Effector memory CD4-positive, alpha-beta T cell (primary cell): Measurements from ENCODE around the gene TP53INP2.
"Not testable (repeated sequence)": the region's sequence is repeated elsewhere in the genome, so short reads cannot be mapped to it uniquely, and the experiment has no call there.

Experiments
- DNase-seq, 3 donors: peaks; one replicate each; pipeline ENCODE4 v3.0.0-alpha.2; 2020
- H3K27ac ChIP-seq: 2 replicates; pipeline ENCODE4 v1.7.0; 2013; ENCODE audit warnings: mild to moderate bottlenecking, low read length, moderate library complexity; ENCODE audit not compliant: insufficient read depth, poor library complexity, severe bottlenecking
- H3K27me3 ChIP-seq: replicated peaks from 2 replicates; pipeline ENCODE4 v1.7.0; 2013; ENCODE audit warnings: mild to moderate bottlenecking, low read length; ENCODE audit not compliant: insufficient read depth, control insufficient read depth, poor library complexity, severe bottlenecking
- H3K36me3 ChIP-seq: 2 replicates; pipeline ENCODE4 v1.7.0; 2013; ENCODE audit warnings: mild to moderate bottlenecking, low read length, moderate library complexity; ENCODE audit not compliant: control insufficient read depth, insufficient read depth
- H3K4me1 ChIP-seq: 2 replicates; pipeline ENCODE4 v1.7.0; 2013; ENCODE audit warnings: low read length, mild to moderate bottlenecking; ENCODE audit not compliant: control insufficient read depth, insufficient read depth, poor library complexity, severe bottlenecking
- H3K4me3 ChIP-seq: 2 replicates; pipeline ENCODE4 v1.7.0; 2013; ENCODE audit warnings: low read length, low read depth, mild to moderate bottlenecking; ENCODE audit not compliant: insufficient read depth, poor library complexity, severe bottlenecking
- H3K9me3 ChIP-seq: 2 replicates; pipeline ENCODE4 v1.7.0; 2013; ENCODE audit warnings: mild to moderate bottlenecking, low read length, moderate library complexity; ENCODE audit not compliant: control insufficient read depth

The TP53INP2 gene

DNA sequence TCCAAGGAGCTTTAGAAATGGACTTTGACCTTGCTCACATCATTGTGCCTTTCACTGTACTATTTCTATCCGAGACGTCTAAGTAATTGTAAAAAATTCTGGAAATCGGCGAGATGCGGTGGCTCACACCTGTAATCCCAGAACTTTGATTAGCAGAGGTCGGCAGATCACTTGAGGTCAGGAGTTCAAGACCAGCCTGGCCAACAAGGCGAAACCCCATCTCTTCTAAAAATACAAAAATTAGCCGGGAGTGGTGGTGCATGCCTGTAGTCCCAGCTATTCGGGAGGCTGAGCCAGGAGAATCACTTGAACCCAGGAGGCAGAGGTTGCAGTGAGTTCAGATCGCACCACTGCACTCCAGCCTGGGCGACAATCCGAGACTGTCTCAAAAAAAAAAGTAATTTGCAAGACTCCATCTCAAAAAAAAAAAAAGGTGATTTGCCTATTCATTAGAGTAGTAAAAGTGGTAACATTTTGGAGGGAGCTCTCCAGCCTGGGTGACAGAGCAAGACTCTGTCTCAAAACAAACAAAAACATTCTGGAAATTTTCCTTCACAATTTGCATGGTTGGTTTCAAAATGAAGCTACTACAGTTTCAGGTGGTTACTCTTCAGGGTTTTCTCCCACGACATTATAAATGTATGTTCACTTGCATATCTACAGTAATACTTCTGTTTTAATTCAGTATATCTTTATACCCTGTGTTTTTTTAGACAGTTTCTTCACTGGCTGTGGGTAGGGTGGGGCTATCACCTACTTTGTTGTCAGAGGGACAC lies 15.3 kb downstream of the TP53INP2 start:
- H3K27me3 ChIP-seq, H3K27ac ChIP-seq, H3K4me1 ChIP-seq, H3K9me3 ChIP-seq, H3K4me3 ChIP-seq, DNase-seq: not testable (repeated sequence)
- H3K36me3 ChIP-seq, result peaks cover 22% of the 10 kb centered on the region

- H3K27me3 ChIP-seq, result no peaks in the 10 kb centered on the region
- H3K9me3 ChIP-seq, result no peaks in the 10 kb centered on the region
- no peak for DNase-seq
- no peaks in the 10 kb centered on the region for H3K4me1 ChIP-seq
- no peak overlapping the region for H3K27ac ChIP-seq
- H3K4me3 ChIP-seq, result no peak overlapping the region
- peaks cover 20% of the 10 kb centered on the region for H3K36me3 ChIP-seq
These were observed 16.1 kb downstream of the TP53INP2 start for GRCh38 chr20:34720266-34720665.

- H3K36me3 ChIP-seq, result peaks cover 33% of the 10 kb centered on the region
- not testable (repeated sequence) for DNase-seq, H3K4me1 ChIP-seq, H3K27ac ChIP-seq, H3K4me3 ChIP-seq, H3K27me3 ChIP-seq, H3K9me3 ChIP-seq
These were observed 18.4 kb downstream of the TP53INP2 start for GRCh38 chr20:34722560-34722959.

DNA sequence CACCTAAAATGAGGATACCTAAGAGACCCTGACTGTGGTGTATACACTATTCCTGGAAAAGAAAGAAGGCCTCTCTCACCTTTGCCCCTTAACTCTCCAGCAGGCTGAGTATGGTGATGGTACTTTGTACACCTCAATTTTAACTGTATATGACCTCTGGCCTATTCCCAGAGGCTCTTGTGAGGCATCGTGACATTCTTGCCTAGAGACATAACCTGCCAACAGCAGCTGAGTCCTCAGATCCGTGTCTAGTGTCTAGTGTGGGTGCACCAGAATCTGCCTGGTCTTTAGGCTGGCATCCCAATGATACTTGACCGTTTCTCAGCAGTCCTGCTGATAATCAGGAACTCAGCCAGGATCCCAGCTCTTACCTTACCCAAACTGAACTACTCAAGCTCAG lies 20.0 kb downstream of the TP53INP2 start:
- Histone ChIP-seq H3K27ac (no peak overlapping the region), H3K9me3 (no peaks in the 10 kb centered on the region), H3K4me3 (no peak overlapping the region), H3K27me3 (no peaks in the 10 kb centered on the region), H3K36me3 (peaks cover 33% of the 10 kb centered on the region), H3K4me1 (no peaks in the 10 kb centered on the region)
- DNase-seq, result no peak

- H3K4me1 ChIP-seq, result no peaks in the 10 kb centered on the region
- no peaks in the 10 kb centered on the region for H3K9me3 ChIP-seq
- no peak for DNase-seq
- H3K27ac ChIP-seq, result no peak overlapping the region
- H3K4me3 ChIP-seq, result no peak overlapping the region
- H3K36me3 ChIP-seq, result peaks cover 17% of the 10 kb centered on the region
- no peaks in the 10 kb centered on the region for H3K27me3 ChIP-seq
These were observed 25.3 kb downstream of the TP53INP2 start for GRCh38 chr20:34729416-34729815.

GRCh38 chr20:34732523-34732922 lies 28.4 kb downstream of the TP53INP2 start:
- Histone ChIP-seq H3K4me1 (no peaks in the 10 kb centered on the region), H3K27ac (no peak overlapping the region), H3K27me3 (no peaks in the 10 kb centered on the region), H3K9me3 (no peaks in the 10 kb centered on the region), H3K36me3 (no peaks in the 10 kb centered on the region), H3K4me3 (no peak overlapping the region)
- no peak for DNase-seq

DNA sequence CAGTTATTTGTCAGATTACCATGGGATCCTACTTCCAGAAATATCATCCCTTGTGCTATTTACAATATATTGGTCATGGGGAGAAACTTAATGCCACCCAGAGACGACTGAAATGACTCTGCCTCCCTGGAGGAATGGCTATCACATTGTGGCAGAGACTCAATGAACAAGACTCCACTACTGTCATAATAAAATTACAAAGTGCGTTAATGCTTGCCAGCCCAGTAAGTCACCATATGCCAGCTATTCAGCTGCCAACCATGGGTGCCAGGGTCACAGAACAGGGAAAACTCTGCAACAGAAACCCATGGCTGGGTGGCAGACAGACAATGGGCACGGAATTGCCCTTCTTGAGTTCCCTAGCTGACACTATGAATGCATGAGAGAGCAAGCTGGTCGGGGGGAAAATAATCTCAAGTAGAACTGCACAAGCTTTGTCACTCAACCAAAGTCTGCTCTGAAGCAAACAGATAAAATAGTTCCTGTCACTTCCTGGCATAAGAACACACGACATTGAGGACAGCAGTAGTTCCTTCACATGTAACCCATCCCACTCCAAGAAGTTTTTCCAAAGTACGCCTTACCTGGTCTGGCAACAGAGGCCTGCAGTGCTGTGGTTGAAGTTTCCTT lies 32.1 kb downstream of the TP53INP2 start:
- H3K36me3 ChIP-seq, result peaks cover 9% of the 10 kb centered on the region
- no peaks in the 10 kb centered on the region for H3K9me3 ChIP-seq
- no peak overlapping the region for H3K4me3 ChIP-seq
- no peaks in the 10 kb centered on the region for H3K4me1 ChIP-seq
- no peak overlapping the region for H3K27ac ChIP-seq
- DNase-seq, result no peak
- H3K27me3 ChIP-seq, result no peaks in the 10 kb centered on the region

- no peaks in the 10 kb centered on the region for H3K4me1 ChIP-seq
- H3K9me3 ChIP-seq, result no peaks in the 10 kb centered on the region
- no peak for DNase-seq
- no peaks in the 10 kb centered on the region for H3K27me3 ChIP-seq
- H3K4me3 ChIP-seq, result no peak overlapping the region
- H3K36me3 ChIP-seq, result peaks cover 42% of the 10 kb centered on the region
- H3K27ac ChIP-seq, result no peak overlapping the region
These were observed 38.9 kb downstream of the TP53INP2 start for GRCh38 chr20:34743039-34743438.

DNA sequence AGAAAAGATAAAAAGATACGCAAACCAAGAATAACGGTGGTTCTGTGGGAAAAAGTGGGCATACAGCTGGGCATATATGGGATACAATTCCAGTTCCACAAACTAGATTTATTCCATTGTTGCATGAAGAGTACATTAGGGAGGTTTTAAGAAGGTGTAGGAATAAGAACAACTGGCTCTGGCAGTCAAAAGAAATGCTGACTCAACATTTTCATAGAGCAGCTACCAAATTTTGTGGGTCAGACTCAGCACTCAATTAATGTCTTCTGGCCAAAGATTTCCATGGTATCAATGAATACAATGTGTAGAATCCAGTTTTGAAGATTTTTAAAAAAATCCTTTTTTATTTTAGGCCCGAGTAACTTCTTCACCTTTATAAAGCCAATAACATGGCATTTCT lies 40.2 kb downstream of the TP53INP2 start:
- Histone ChIP-seq H3K27me3 (no peaks in the 10 kb centered on the region), H3K36me3 (peaks cover 49% of the 10 kb centered on the region), H3K27ac (no peak overlapping the region), H3K4me1 (no peaks in the 10 kb centered on the region), H3K9me3 (no peaks in the 10 kb centered on the region), H3K4me3 (no peak overlapping the region)
- DNase-seq, result no peak

DNA sequence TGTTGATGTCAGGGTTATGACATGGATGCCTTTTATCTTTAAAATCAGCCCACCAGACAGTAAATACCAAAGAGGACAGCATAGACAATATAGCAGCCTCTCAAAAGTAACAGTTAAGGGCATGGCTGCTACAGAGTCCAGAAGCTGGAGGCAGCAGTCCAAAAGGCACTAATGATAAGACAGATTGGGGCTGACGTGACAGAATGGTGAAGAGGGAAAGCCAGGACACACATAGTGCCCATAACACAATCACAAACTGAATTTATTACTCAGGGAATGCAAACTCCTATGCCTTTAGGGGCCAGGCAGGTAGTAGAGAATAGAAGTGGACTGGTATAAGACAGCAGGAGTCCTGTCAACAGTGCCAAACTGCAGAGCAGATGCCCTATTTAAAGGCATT lies 40.7 kb downstream of the TP53INP2 start:
- no peak for DNase-seq
- Histone ChIP-seq H3K4me1 (no peaks in the 10 kb centered on the region), H3K27me3 (no peaks in the 10 kb centered on the region), H3K9me3 (no peaks in the 10 kb centered on the region), H3K36me3 (peaks cover 53% of the 10 kb centered on the region), H3K4me3 (no peak overlapping the region), H3K27ac (no peak overlapping the region)
